CD14-positive monocyte (primary cell): ENCODE data around the gene TFAM. TPM values are rescaled to one million over a fixed set of nuclear protein-coding genes. Genes with fewer than 3 reads are reported as not detected.

ENCODE experiments used
- DNase-seq, 3 donors: peaks; one replicate each; pipeline ENCODE4 v3.0.0-alpha.2; 2011 to 2022
- H2AFZ ChIP-seq: 2 replicates; pipeline ENCODE4 v1.6.0; 2012; ENCODE audit warnings: mild to moderate bottlenecking, low read depth, low read length, inconsistent platforms; ENCODE audit not compliant: insufficient read depth, poor library complexity, severe bottlenecking
- H3K27ac ChIP-seq, 2 donors: 1 replicate in 1 of 2; 2 replicates in 1 of 2; pipeline ENCODE4 v1.5.1; 2012 to 2013; ENCODE audit warnings: low read length in 2 of 2, control low read depth in 1 of 2, inconsistent platforms in 1 of 2, low read depth in 1 of 2, mild to moderate bottlenecking in 1 of 2
- H3K27me3 ChIP-seq, 2 donors: one replicate each; pipeline versions ENCODE4 v1.6.0 to v1.6.1; 2011 to 2013; ENCODE audit warnings: low read length in 2 of 2; ENCODE audit not compliant: control insufficient read depth in 2 of 2, insufficient read depth in 2 of 2
- H3K36me3 ChIP-seq, 2 donors: replicated peaks in 1 of 2; 1 replicate in 1 of 2; 2 replicates in 1 of 2; pipeline versions ENCODE4 v1.5.1 to v1.6.1; 2012 to 2013; ENCODE audit warnings: low read length in 2 of 2, control low read depth in 1 of 2, inconsistent platforms in 1 of 2, mild to moderate bottlenecking in 1 of 2; ENCODE audit not compliant: insufficient read depth in 2 of 2, control insufficient read depth in 1 of 2
- H3K4me1 ChIP-seq, 2 donors: 1 replicate in 1 of 2; 2 replicates in 1 of 2; pipeline versions ENCODE4 v1.5.1 to v1.6.1; 2012 to 2013; ENCODE audit warnings: low read length in 2 of 2, control low read depth in 1 of 2, inconsistent platforms in 1 of 2, mild to moderate bottlenecking in 1 of 2, moderate library complexity in 1 of 2; ENCODE audit not compliant: insufficient read depth in 2 of 2, control insufficient read depth in 1 of 2
- H3K4me2 ChIP-seq: replicated peaks from 2 replicates; pipeline ENCODE3; 2012; ENCODE audit warnings: low read length, moderate library complexity, mild to moderate bottlenecking; ENCODE audit not compliant: poor library complexity, severe bottlenecking; ENCODE audit errors: extremely low read depth
- H3K4me3 ChIP-seq, 3 experiments: fragments of 200-600 bp in 1 of 3; sonication (generic) in 1 of 3; replicated peaks in 1 of 3; 1 replicate in 2 of 3; 2 replicates in 1 of 3; pipeline ENCODE4 v1.5.1; 2011 to 2013; ENCODE audit warnings: low read length in 3 of 3, mild to moderate bottlenecking in 3 of 3, control low read depth in 2 of 3, low read depth in 2 of 3, inconsistent platforms in 1 of 3, moderate library complexity in 1 of 3
- H3K79me2 ChIP-seq: 2 replicates; pipeline ENCODE4 v1.6.0; 2012; ENCODE audit warnings: mild to moderate bottlenecking, control low read depth, inconsistent platforms, low read length, moderate library complexity; ENCODE audit not compliant: insufficient read depth
- H3K9ac ChIP-seq: 2 replicates; pipeline ENCODE4 v1.6.0; 2017; ENCODE audit warnings: low read length, mild to moderate bottlenecking; ENCODE audit not compliant: insufficient read depth, poor library complexity, severe bottlenecking
- H3K9me3 ChIP-seq, 2 donors: replicated peaks in 1 of 2; 1 replicate in 1 of 2; 2 replicates in 1 of 2; pipeline versions ENCODE4 v1.5.1 to v1.6.1; 2012 to 2013; ENCODE audit warnings: low read length in 2 of 2, control low read depth in 1 of 2; ENCODE audit not compliant: control insufficient read depth in 1 of 2, insufficient read depth in 1 of 2
- H4K20me1 ChIP-seq: 2 replicates; pipeline ENCODE4 v1.6.0; 2012; ENCODE audit warnings: mild to moderate bottlenecking, low read length, control low read depth, moderate library complexity; ENCODE audit not compliant: insufficient read depth
- H3K27ac Mint-ChIP-seq, 7 donors: one replicate each; pipeline ENCODE4 v1.8.0; 2020; ENCODE audit warnings: mild to moderate bottlenecking in 7 of 7, mixed read lengths in 7 of 7, moderate library complexity in 6 of 7, inconsistent platforms in 2 of 7
- H3K27me3 Mint-ChIP-seq, 3 donors: one replicate each; pipeline ENCODE4 v1.8.0; 2021 to 2022; ENCODE audit warnings: low read depth in 3 of 3, mild to moderate bottlenecking in 3 of 3, mixed read lengths in 3 of 3, moderate library complexity in 3 of 3, inconsistent platforms in 1 of 3
- H3K36me3 Mint-ChIP-seq, 2 donors: one replicate each; pipeline ENCODE4 v1.8.0; 2020; ENCODE audit warnings: mixed read lengths in 2 of 2, inconsistent platforms in 1 of 2, mild to moderate bottlenecking in 1 of 2
- H3K4me1 Mint-ChIP-seq: one replicate; pipeline ENCODE4 v1.8.0; 2020; ENCODE audit warnings: mild to moderate bottlenecking, mixed read lengths
- H3K4me3 Mint-ChIP-seq, 2 donors: one replicate each; pipeline ENCODE4 v1.8.0; 2020; ENCODE audit warnings: mild to moderate bottlenecking in 2 of 2, mixed read lengths in 2 of 2, moderate library complexity in 1 of 2
- H3K9me3 Mint-ChIP-seq, 7 donors: one replicate each; pipeline ENCODE4 v1.8.0; 2020 to 2022; ENCODE audit warnings: mixed read lengths in 7 of 7, mild to moderate bottlenecking in 6 of 7, moderate library complexity in 6 of 7, inconsistent platforms in 2 of 7
- WGBS: methylation state at CpG from one replicate; pipeline ENCODE4 v1.1.5; 2013; ENCODE audit warnings: missing lambda C conversion rate; ENCODE audit not compliant: insufficient coverage; 5-methylcytosine and 5-hydroxymethylcytosine counted together
- intact Hi-C, 2 donors: fragments of 100-400 bp; cut with micrococcal nuclease; formaldehyde crosslinking; loops; one replicate each; pipeline versions ENCODE4 v1.15.0 to v1.15.1; 2023
- polyA plus RNA-seq, 3 donors: library from polyadenylated mRNA; depleted of rRNA in 1 of 3; unstranded in 2 of 3; stranded (reverse) in 1 of 3; fragments of 300-500 nt in 2 of 3; fragments of >200 nt in 1 of 3; fragmentation: Illumina TruSeq in 2 of 3; gene quantifications; 1 replicate in 2 of 3; 2 replicates in 1 of 3; pipeline ENCODE4 v1.2.3, GENCODE V29; 2012 to 2021
- TF ChIP-seq, protein P1 (sequence below): fragments of 200-600 bp; IDR thresholded peaks from one replicate; pipeline ENCODE4 v1.8.0; 2022; ENCODE audit warnings: antibody characterized with exemption, mild to moderate bottlenecking

The TFAM gene
- polyA plus RNA-seq, 3 donors = 5.9 to 34.4 (median 33.8) TPM

DNA sequence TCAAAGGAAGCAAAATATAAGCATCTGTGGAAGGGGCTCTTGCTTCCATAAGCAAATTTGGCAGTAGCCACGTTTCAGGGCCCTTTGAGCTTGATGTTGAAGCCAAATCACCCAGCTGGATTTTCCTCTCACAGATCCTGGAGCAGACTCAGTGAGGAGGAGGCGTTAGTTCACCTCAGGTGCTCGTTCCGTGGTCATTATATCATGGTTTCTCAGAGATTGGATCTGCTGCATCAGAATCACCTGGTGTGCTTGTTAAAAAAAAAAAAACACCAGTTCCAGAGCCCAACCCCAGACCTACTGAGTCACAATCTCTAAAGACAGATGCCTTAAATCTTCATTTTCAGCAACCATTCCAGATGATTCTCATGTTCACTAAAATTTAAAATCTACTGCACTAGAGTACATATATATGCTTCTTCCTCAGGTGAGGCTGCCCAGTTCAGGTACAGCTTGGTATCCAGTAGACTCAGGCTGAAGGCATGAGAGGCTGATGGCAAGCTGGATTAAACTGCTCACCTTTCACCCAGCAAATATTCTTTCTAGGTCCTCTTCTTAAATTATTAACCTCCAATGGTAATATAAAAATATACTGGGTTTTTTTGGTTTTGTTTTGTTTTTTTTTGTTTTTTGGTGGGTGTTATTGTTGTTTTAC, 24.9 kb downstream of the TFAM start:
- no peak overlapping the region for H3K4me2 ChIP-seq
- peaks cover 0 to 2% of the 10 kb centered on the region in 2 donors for H3K27me3 ChIP-seq
- Mint-ChIP-seq H3K36me3 (no peaks in the 10 kb centered on the region), H3K9me3 (peaks cover 0 to 4% (median 0%) of the 10 kb centered on the region in 7 donors), H3K27me3 (peaks cover 2 to 7% (median 7%) of the 10 kb centered on the region in 3 donors), H3K4me3 (no peak overlapping the region), H3K27ac (no peak overlapping the region), H3K4me1 (no peaks in the 10 kb centered on the region)
- no peak overlapping the region for H3K27ac ChIP-seq
- no peaks in the 10 kb centered on the region for H3K4me1 ChIP-seq
- no peaks in the 10 kb centered on the region for H3K79me2 ChIP-seq
- H3K4me3 ChIP-seq = no peak overlapping the region
- no peak overlapping the region for H3K9ac ChIP-seq
- TF ChIP-seq, protein P1, sequence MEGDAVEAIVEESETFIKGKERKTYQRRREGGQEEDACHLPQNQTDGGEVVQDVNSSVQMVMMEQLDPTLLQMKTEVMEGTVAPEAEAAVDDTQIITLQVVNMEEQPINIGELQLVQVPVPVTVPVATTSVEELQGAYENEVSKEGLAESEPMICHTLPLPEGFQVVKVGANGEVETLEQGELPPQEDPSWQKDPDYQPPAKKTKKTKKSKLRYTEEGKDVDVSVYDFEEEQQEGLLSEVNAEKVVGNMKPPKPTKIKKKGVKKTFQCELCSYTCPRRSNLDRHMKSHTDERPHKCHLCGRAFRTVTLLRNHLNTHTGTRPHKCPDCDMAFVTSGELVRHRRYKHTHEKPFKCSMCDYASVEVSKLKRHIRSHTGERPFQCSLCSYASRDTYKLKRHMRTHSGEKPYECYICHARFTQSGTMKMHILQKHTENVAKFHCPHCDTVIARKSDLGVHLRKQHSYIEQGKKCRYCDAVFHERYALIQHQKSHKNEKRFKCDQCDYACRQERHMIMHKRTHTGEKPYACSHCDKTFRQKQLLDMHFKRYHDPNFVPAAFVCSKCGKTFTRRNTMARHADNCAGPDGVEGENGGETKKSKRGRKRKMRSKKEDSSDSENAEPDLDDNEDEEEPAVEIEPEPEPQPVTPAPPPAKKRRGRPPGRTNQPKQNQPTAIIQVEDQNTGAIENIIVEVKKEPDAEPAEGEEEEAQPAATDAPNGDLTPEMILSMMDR = no peak
- WGBS = no CpG with 5 or more reads among the region's 4 CpGs
- no peaks in the 10 kb centered on the region for H3K36me3 ChIP-seq
- intact Hi-C loops = loop anchor here in 1 of 2 donors (10.0 kb wide), 1 partner anchor 225 kb away; no protein-coding TSS in a partner anchor
- H3K9me3 ChIP-seq = no peaks in the 10 kb centered on the region
- H4K20me1 ChIP-seq = no peaks in the 10 kb centered on the region
- no peak for DNase-seq
- H2AFZ ChIP-seq = no peak overlapping the region

DNA sequence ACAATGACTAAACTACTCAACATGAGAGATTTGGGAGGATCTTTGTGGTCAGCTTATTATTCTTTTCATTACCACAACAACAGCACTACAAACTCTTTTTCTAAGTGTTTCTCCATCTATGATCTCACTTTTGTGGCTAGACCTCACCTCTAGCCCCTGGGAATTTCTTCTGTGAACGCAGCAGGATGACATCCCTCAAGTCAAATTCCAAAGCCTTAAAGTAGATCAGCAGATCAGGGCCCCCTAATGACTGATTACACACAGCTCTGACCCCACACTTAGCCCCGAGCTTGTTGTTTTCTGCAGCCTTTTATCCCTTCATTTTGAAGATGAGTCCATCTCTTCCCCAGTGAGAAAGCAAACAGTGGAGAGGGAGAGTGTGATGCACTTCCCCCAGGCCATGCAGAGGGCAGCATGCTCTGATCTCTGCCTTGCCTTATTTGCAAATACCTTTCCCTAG, 27.3 kb downstream of the TFAM start:
- peak overlapping the region in 1 of 7 donors; percentile 42 for H3K27ac Mint-ChIP-seq
- Histone ChIP-seq H3K9ac (no peak overlapping the region), H3K9me3 (no peaks in the 10 kb centered on the region), H3K4me1 (no peaks in the 10 kb centered on the region), H3K36me3 (no peaks in the 10 kb centered on the region), H3K4me3 (no peak overlapping the region), H3K27me3 (peaks cover 0 to 2% of the 10 kb centered on the region in 2 donors), H4K20me1 (no peaks in the 10 kb centered on the region), H2AFZ (no peak overlapping the region), H3K79me2 (no peaks in the 10 kb centered on the region), H3K4me2 (no peak overlapping the region), H3K27ac (no peak overlapping the region)
- intact Hi-C loops = no loop called here
- 100% methylated on average over 1 of the region's 2 CpGs for WGBS
- DNase-seq = no peak
- peaks cover 0 to 4% (median 0%) of the 10 kb centered on the region in 7 donors for H3K9me3 Mint-ChIP-seq
- TF ChIP-seq, protein P1 = no peak
- H3K36me3 Mint-ChIP-seq = no peaks in the 10 kb centered on the region
- H3K4me1 Mint-ChIP-seq = no peaks in the 10 kb centered on the region
- H3K27me3 Mint-ChIP-seq = peaks cover 2 to 7% (median 7%) of the 10 kb centered on the region in 3 donors
- H3K4me3 Mint-ChIP-seq = no peak overlapping the region
